BJ (cell line): ENCODE measurements around the gene FHOD3. TPM values are rescaled to one million over a fixed set of nuclear protein-coding genes. Genes with fewer than 3 reads are reported as not detected.

Source experiments
- CTCF ChIA-PET: fragments of 350-600 bp; formaldehyde crosslinking; extraction: SDS; loops from one replicate; lab custom pipeline; 2021; ENCODE audit warnings: antibody characterized with exemption, inconsistent platforms; lab: Yijun Ruan, JAX
- POLR2A ChIA-PET: fragments of 300-600 bp; sonication (Branson Sonifier 250); formaldehyde crosslinking; extraction: SDS; loops from one replicate; lab custom pipeline; 2021; ENCODE audit warnings: antibody characterized with exemption; lab: Charles Lee
- DNase-seq: peaks from one replicate; pipeline ENCODE4 v3.0.0-alpha.2; 2011; ENCODE audit warnings: low read depth
- H3K27me3 ChIP-seq: 2 replicates; pipeline ENCODE4 v1.6.0; 2011; ENCODE audit warnings: low read length; ENCODE audit not compliant: control insufficient read depth, insufficient read depth
- H3K36me3 ChIP-seq: 2 replicates; pipeline ENCODE4 v1.5.1; 2011; ENCODE audit warnings: low read length; ENCODE audit not compliant: control insufficient read depth, insufficient read depth
- H3K4me3 ChIP-seq: 2 replicates; pipeline ENCODE4 v1.5.1; 2011; ENCODE audit warnings: low read depth, mild to moderate bottlenecking, control low read depth, low read length
- CTCF ChIP-seq: IDR thresholded peaks from 2 replicates; pipeline ENCODE4 v1.5.1; 2011; ENCODE audit warnings: low read depth, mild to moderate bottlenecking, control low read depth, inconsistent platforms, low read length, moderate library complexity; ENCODE audit not compliant: insufficient read depth
- polyA plus RNA-seq: library from polyadenylated mRNA; depleted of rRNA; stranded (reverse); fragments of >200 nt; gene quantifications from 2 replicates; pipeline ENCODE4 v1.2.3, GENCODE V29; 2011

FHOD3 gene
- polyA plus RNA-seq, 1 experiment = 24.6 TPM

GRCh38 chr18:36580266-36580665 lies 282.8 kb downstream of the FHOD3 start:
- 0 out of 2 replicates have a peak, but pooled peaks have one; percentile 7 for TF ChIP-seq CTCF
- Histone ChIP-seq H3K36me3 (no peaks in the 10 kb centered on the region), H3K4me3 (no peak overlapping the region), H3K27me3 (no peaks in the 10 kb centered on the region)
- no peak for DNase-seq
- ChIA-PET POLR2A (no interaction called here), CTCF (no interaction called here)

GRCh38 chr18:36580874-36581750 lies 283.6 kb downstream of the FHOD3 start:
- POLR2A ChIA-PET = interaction anchor here (0.5 kb wide), 1 partner anchor 90 kb away, joined by 3 read pairs; no protein-coding TSS in a partner anchor

GRCh38 chr18:36582988-36583745 lies 285.7 kb downstream of the FHOD3 start:
- ChIA-PET CTCF (no interaction called here), POLR2A (no interaction called here)
- Histone ChIP-seq H3K36me3 (no peaks in the 10 kb centered on the region), H3K4me3 (no peak overlapping the region), H3K27me3 (no peaks in the 10 kb centered on the region)
- DNase-seq = no peak
- no peak for TF ChIP-seq CTCF

More at GRCh38 chr18:36580874-36581750, 283.6 kb downstream of the FHOD3 start:
- Histone ChIP-seq H3K27me3 (no peaks in the 10 kb centered on the region), H3K4me3 (no peak overlapping the region), H3K36me3 (no peaks in the 10 kb centered on the region)
- DNase-seq = peak; percentile 78
- TF ChIP-seq CTCF = no peak
- CTCF ChIA-PET = no interaction called here

- H3K4me3 ChIP-seq = no peak overlapping the region
- no peaks in the 10 kb centered on the region for H3K27me3 ChIP-seq
- no peaks in the 10 kb centered on the region for H3K36me3 ChIP-seq
- DNase-seq = no peak
- ChIA-PET POLR2A (no interaction called here), CTCF (interaction anchor here (0.6 to 1.6 kb wide), 2 partner anchors 11 to 1879 kb away, joined by 3 to 4 read pairs; no protein-coding TSS in a partner anchor)
- TF ChIP-seq CTCF = no peak
Observed at GRCh38 chr18:36589857-36590543, 292.5 kb downstream of the FHOD3 start.
